Activated CD4-positive, alpha-beta T cell treated with anti-CD3 and anti-CD28 coated beads, Interleukin-2, amount 50 U/mL, for 1 hour (primary cell): Measurements from ENCODE around the gene NELL2.
"Not testable (repeated sequence)": the region's sequence is repeated elsewhere in the genome, so short reads cannot be mapped to it uniquely, and the experiment has no call there.

Experiments used
- DNase-seq: peaks from one replicate; pipeline ENCODE4 v3.0.0-alpha.2; 2020

The NELL2 gene

GRCh38 chr12:44875954-44876543, at the start of gene NELL2:
TSS of gene NELL2 (minus strand) at chr12:44876315. CDS start at chr12:44875869, 446 bp downstream.
- peak; percentile 66 for DNase-seq

GRCh38 chr12:44921736-44922135, 45.6 kb upstream of the NELL2 start:
- no peak for DNase-seq

- DNase-seq, result no peak
Measured at GRCh38 chr12:44917141-44917540, 41.0 kb upstream of the NELL2 start.

GRCh38 chr12:44915958-44916357, 39.8 kb upstream of the NELL2 start:
- no peak for DNase-seq

- DNase-seq, result no peak
Measured at GRCh38 chr12:44904321-44904720, 28.2 kb upstream of the NELL2 start.

GRCh38 chr12:44898108-44898507, 22.0 kb upstream of the NELL2 start:
- not testable (repeated sequence) for DNase-seq

GRCh38 chr12:44889926-44890325, 13.8 kb upstream of the NELL2 start:
- no peak for DNase-seq

GRCh38 chr12:44889162-44889561, 13.0 kb upstream of the NELL2 start:
- no peak for DNase-seq

GRCh38 chr12:44885902-44886301, 9.8 kb upstream of the NELL2 start:
- DNase-seq, result no peak

GRCh38 chr12:44881197-44881596, 5.1 kb upstream of the NELL2 start:
- DNase-seq, result no peak

- DNase-seq, result peak; percentile 50
Measured at GRCh38 chr12:44876544-44877410, 662 bp upstream of the NELL2 start.

GRCh38 chr12:44875417-44875953, 630 bp downstream of the NELL2 start:
- peak; percentile 21 for DNase-seq

- peak; percentile 21 for DNase-seq
Measured at GRCh38 chr12:44874981-44875416, 1.1 kb downstream of the NELL2 start.

- DNase-seq, result no peak
Measured at GRCh38 chr12:44873898-44874297, 2.2 kb downstream of the NELL2 start.

GRCh38 chr12:44869503-44869902, 6.6 kb downstream of the NELL2 start:
- DNase-seq, result no peak

- DNase-seq, result no peak
Measured at GRCh38 chr12:44863867-44864266, 12.2 kb downstream of the NELL2 start.

GRCh38 chr12:44859998-44860689, 16.0 kb downstream of the NELL2 start:
- DNase-seq, result no peak

GRCh38 chr12:44858226-44858855, 17.8 kb downstream of the NELL2 start:
- DNase-seq, result no peak

- no peak for DNase-seq
Measured at GRCh38 chr12:44852483-44852882, 23.6 kb downstream of the NELL2 start.

- DNase-seq, result no peak
Measured at GRCh38 chr12:44851586-44851985, 24.5 kb downstream of the NELL2 start.

- no peak for DNase-seq
Measured at GRCh38 chr12:44848703-44849085, 27.4 kb downstream of the NELL2 start.

GRCh38 chr12:44847888-44848702, 28.0 kb downstream of the NELL2 start:
- DNase-seq, result peak; percentile 54
